ENCODE results near the gene TNFRSF13B.
A peak's percentile ranks its signal among the peaks of the same experiment; 100 is the strongest.
"Not testable (repeated sequence)": the region's sequence is repeated elsewhere in the genome, so short reads cannot be mapped to it uniquely, and the experiment has no call there.

Gene TNFRSF13B

GRCh38 chr17:17004997-17005614 is 33.2 kb upstream of the TNFRSF13B start:
- not testable (repeated sequence) for DNase-seq

- DNase-seq, result no peak
Observed at GRCh38 chr17:17004251-17004996, 32.5 kb upstream of the TNFRSF13B start.

GRCh38 chr17:17002731-17003715 is 31.1 kb upstream of the TNFRSF13B start:
- DNase-seq, result not testable (repeated sequence)

GRCh38 chr17:17001874-17002520 is 30.1 kb upstream of the TNFRSF13B start:
- peak; percentile 14 to 22 for DNase-seq

GRCh38 chr17:17001076-17001777 is 29.3 kb upstream of the TNFRSF13B start:
- DNase-seq, result no peak

- no peak for DNase-seq
Observed at GRCh38 chr17:16999931-17000625, 28.2 kb upstream of the TNFRSF13B start.

GRCh38 chr17:16997514-16998429 is 25.9 kb upstream of the TNFRSF13B start:
- DNase-seq, result no peak

GRCh38 chr17:16996726-16997125 is 24.8 kb upstream of the TNFRSF13B start:
- not testable (repeated sequence) for DNase-seq

- DNase-seq, result no peak
Observed at GRCh38 chr17:16995930-16996329, 24.0 kb upstream of the TNFRSF13B start.

GRCh38 chr17:16994631-16995030 is 22.7 kb upstream of the TNFRSF13B start:
- DNase-seq, result no peak

GRCh38 chr17:16991349-16992009 is 19.6 kb upstream of the TNFRSF13B start:
- DNase-seq, result peak; percentile 11 to 20

GRCh38 chr17:16989953-16990860 is 18.3 kb upstream of the TNFRSF13B start:
- no peak for DNase-seq

GRCh38 chr17:16989230-16989952 is 17.5 kb upstream of the TNFRSF13B start:
- no peak for DNase-seq

- no peak for DNase-seq
Observed at GRCh38 chr17:16988749-16989229, 16.9 kb upstream of the TNFRSF13B start.

GRCh38 chr17:16987830-16988601 is 16.1 kb upstream of the TNFRSF13B start:
- DNase-seq, result peak; percentile 11 to 20

- DNase-seq, result no peak
Observed at GRCh38 chr17:16987066-16987829, 15.3 kb upstream of the TNFRSF13B start.
